ENCODE data around the gene GSK3A. TPM values are rescaled to one million over a fixed set of nuclear protein-coding genes. Genes with fewer than 3 reads are reported as not detected.

The GSK3A gene
- total and polyA plus RNA-seq, 7 experiments from 2014 or later, result 11.4 to 52.0 (median 30.6) TPM

- H3K9me3 ChIP-seq (ENCODE audit: control insufficient read depth in 2 of 3, low read length in 3 of 3), result no peaks in the 10 kb centered on the region
- ChIA-PET CTCF (no interaction called here), POLR2A (interaction anchor here (0.7 to 1.4 kb wide), 2 partner anchors 9 to 59 kb away, joined by 3 to 5 read pairs; no protein-coding TSS in a partner anchor)
- H3K36me3 Mint-ChIP-seq, result peaks cover 0 to 45% (median 22%) of the 10 kb centered on the region in 5 donors
- H3K27ac ChIP-seq (ENCODE audit: low read depth, low read length), result no peak overlapping the region
- no peak overlapping the region for H3K27ac Mint-ChIP-seq
- H3K27me3 ChIP-seq (ENCODE audit: control insufficient read depth in 2 of 2, insufficient read depth in 2 of 2, low read length in 2 of 2), result no peaks in the 10 kb centered on the region
- no peak for ATAC-seq
- intact Hi-C loops (cut with micrococcal nuclease), result no loop called here
- H3K36me3 ChIP-seq (ENCODE audit: control insufficient read depth in 2 of 3, insufficient read depth in 3 of 3, low read length in 3 of 3), result peaks cover 0 to 10% (median 4%) of the 10 kb centered on the region in 3 experiments
- no peak overlapping the region for H3K4me3 ChIP-seq (ENCODE audit: low read length)
- no peak for DNase-seq
- H3K4me1 Mint-ChIP-seq, result peaks cover 52 to 80% (median 69%) of the 10 kb centered on the region in 7 donors
- peaks cover 30 to 34% of the 10 kb centered on the region in 2 donors for H3K4me1 ChIP-seq (ENCODE audit: control insufficient read depth in 2 of 2, insufficient read depth in 2 of 2, low read length in 2 of 2)
- peaks cover 0 to 9% (median 2%) of the 10 kb centered on the region in 11 donors for H3K9me3 Mint-ChIP-seq
- H3K4me3 Mint-ChIP-seq, result no peak overlapping the region
- peaks cover 0 to 2% (median 0%) of the 10 kb centered on the region in 5 donors for H3K27me3 Mint-ChIP-seq
Measured at GRCh38 chr19:42193294-42193693, 49.1 kb downstream of the GSK3A start.

GRCh38 chr19:42191855-42192254, 50.5 kb downstream of the GSK3A start:
- H3K36me3 ChIP-seq (ENCODE audit: control insufficient read depth in 2 of 3, insufficient read depth in 3 of 3, low read length in 3 of 3), result peaks cover 0 to 9% (median 0%) of the 10 kb centered on the region in 3 experiments
- H3K9me3 ChIP-seq (ENCODE audit: control insufficient read depth in 2 of 3, low read length in 3 of 3), result no peaks in the 10 kb centered on the region
- H3K36me3 Mint-ChIP-seq, result peaks cover 0 to 35% (median 18%) of the 10 kb centered on the region in 5 donors
- H3K4me1 ChIP-seq (ENCODE audit: control insufficient read depth in 2 of 2, insufficient read depth in 2 of 2, low read length in 2 of 2), result peaks cover 17 to 22% of the 10 kb centered on the region in 2 donors
- CTCF ChIA-PET, result interaction anchor here (0.5 to 0.9 kb wide), 3 partner anchors 16 to 1391 kb away, joined by 3 read pairs; no protein-coding TSS in a partner anchor
- H3K27me3 Mint-ChIP-seq, result peaks cover 0 to 2% (median 0%) of the 10 kb centered on the region in 5 donors
- DNase-seq, result no peak
- intact Hi-C loops (cut with micrococcal nuclease), result loop anchor here in 1 of 2 donors (1.0 kb wide), 1 partner anchor 7 kb away; no protein-coding TSS in a partner anchor
- POLR2A ChIA-PET, result interaction anchor here (1.1 to 1.4 kb wide), 2 partner anchors 8 to 10 kb away, joined by 4 to 5 read pairs; no protein-coding TSS in a partner anchor
- H3K27ac Mint-ChIP-seq, result peak overlapping the region in 5 of 9 donors; percentile 0 to 16 (median 9)
- ATAC-seq, result peak; percentile 65
- peaks cover 45 to 67% (median 63%) of the 10 kb centered on the region in 7 donors for H3K4me1 Mint-ChIP-seq
- H3K4me3 Mint-ChIP-seq, result peak overlapping the region in 2 of 10 donors; percentile 2 to 33
- peaks cover 0 to 9% (median 2%) of the 10 kb centered on the region in 11 donors for H3K9me3 Mint-ChIP-seq
- H3K27ac ChIP-seq (ENCODE audit: low read depth, low read length), result no peak overlapping the region
- H3K27me3 ChIP-seq (ENCODE audit: control insufficient read depth in 2 of 2, insufficient read depth in 2 of 2, low read length in 2 of 2), result no peaks in the 10 kb centered on the region
- no peak overlapping the region for H3K4me3 ChIP-seq (ENCODE audit: low read length)

- Mint-ChIP-seq H3K4me1 (peaks cover 41 to 67% (median 62%) of the 10 kb centered on the region in 7 donors), H3K9me3 (peaks cover 0 to 9% (median 2%) of the 10 kb centered on the region in 11 donors), H3K27ac (peak overlapping the region in 3 of 9 donors; percentile 16 to 41 (median 19)), H3K36me3 (peaks cover 0 to 30% (median 18%) of the 10 kb centered on the region in 5 donors), H3K4me3 (peak overlapping the region in 3 of 10 donors; percentile 15 to 35 (median 21)), H3K27me3 (peaks cover 0 to 2% (median 0%) of the 10 kb centered on the region in 5 donors)
- no peaks in the 10 kb centered on the region for H3K9me3 ChIP-seq (ENCODE audit: control insufficient read depth in 2 of 3, low read length in 3 of 3)
- no peak for DNase-seq
- no peak for ATAC-seq
- ChIA-PET POLR2A (interaction anchor here (1.1 kb wide), 1 partner anchor 9 kb away, joined by 4 read pairs; no protein-coding TSS in a partner anchor), CTCF (interaction anchor here (0.5 to 0.7 kb wide), 2 partner anchors 17 to 1391 kb away, joined by 3 read pairs; no protein-coding TSS in a partner anchor)
- no peak overlapping the region for H3K27ac ChIP-seq (ENCODE audit: low read depth, low read length)
- peaks cover 11 to 20% of the 10 kb centered on the region in 2 donors for H3K4me1 ChIP-seq (ENCODE audit: control insufficient read depth in 2 of 2, insufficient read depth in 2 of 2, low read length in 2 of 2)
- H3K4me3 ChIP-seq (ENCODE audit: low read length), result no peak overlapping the region
- intact Hi-C loops (cut with micrococcal nuclease), result loop anchor here in 1 of 2 donors (1.0 kb wide), 1 partner anchor 8 kb away; no protein-coding TSS in a partner anchor
- no peaks in the 10 kb centered on the region for H3K27me3 ChIP-seq (ENCODE audit: control insufficient read depth in 2 of 2, insufficient read depth in 2 of 2, low read length in 2 of 2)
- peaks cover 0 to 4% (median 0%) of the 10 kb centered on the region in 3 experiments for H3K36me3 ChIP-seq (ENCODE audit: control insufficient read depth in 2 of 3, insufficient read depth in 3 of 3, low read length in 3 of 3)
Measured at GRCh38 chr19:42191330-42191729, 51.1 kb downstream of the GSK3A start.

GRCh38 chr19:42189133-42189532, 53.3 kb downstream of the GSK3A start:
- Mint-ChIP-seq H3K36me3 (peaks cover 0 to 24% (median 12%) of the 10 kb centered on the region in 5 donors), H3K4me1 (peaks cover 46 to 75% (median 68%) of the 10 kb centered on the region in 7 donors), H3K4me3 (no peak overlapping the region), H3K27me3 (peaks cover 0 to 4% (median 0%) of the 10 kb centered on the region in 5 donors), H3K27ac (peak overlapping the region in 2 of 9 donors; percentile 9 to 33), H3K9me3 (peaks cover 0 to 9% (median 2%) of the 10 kb centered on the region in 11 donors)
- Histone ChIP-seq H3K36me3 (ENCODE audit: control insufficient read depth in 2 of 3, insufficient read depth in 3 of 3, low read length in 3 of 3) (no peaks in the 10 kb centered on the region), H3K27me3 (ENCODE audit: control insufficient read depth in 2 of 2, insufficient read depth in 2 of 2, low read length in 2 of 2) (no peaks in the 10 kb centered on the region), H3K4me3 (ENCODE audit: low read length) (no peak overlapping the region), H3K27ac (ENCODE audit: low read depth, low read length) (no peak overlapping the region), H3K9me3 (ENCODE audit: control insufficient read depth in 2 of 3, low read length in 3 of 3) (no peaks in the 10 kb centered on the region), H3K4me1 (ENCODE audit: control insufficient read depth in 2 of 2, insufficient read depth in 2 of 2, low read length in 2 of 2) (peaks cover 26 to 37% of the 10 kb centered on the region in 2 donors)
- no peak for ATAC-seq
- intact Hi-C loops (cut with micrococcal nuclease), result no loop called here
- DNase-seq, result no peak
- ChIA-PET CTCF (interaction anchor here (0.6 to 1.3 kb wide), 5 partner anchors 10 to 98 kb away, joined by 3 to 4 read pairs (median 3); no protein-coding TSS in a partner anchor), POLR2A (interaction anchor here (0.6 to 1.7 kb wide), 3 partner anchors 10 to 74 kb away, joined by 3 to 5 read pairs (median 3); no protein-coding TSS in a partner anchor)

- POLR2A ChIA-PET, result interaction anchor here (0.6 to 1.7 kb wide), 3 partner anchors 10 to 73 kb away, joined by 3 to 5 read pairs (median 3); no protein-coding TSS in a partner anchor
- Mint-ChIP-seq H3K36me3 (peaks cover 0 to 20% (median 7%) of the 10 kb centered on the region in 5 donors), H3K27ac (peak overlapping the region in 1 of 9 donors; percentile 18), H3K4me1 (peaks cover 46 to 72% (median 67%) of the 10 kb centered on the region in 7 donors), H3K27me3 (peaks cover 0 to 4% (median 0%) of the 10 kb centered on the region in 5 donors), H3K9me3 (peaks cover 0 to 6% (median under 1%) of the 10 kb centered on the region in 11 donors), H3K4me3 (peak overlapping the region in 1 of 10 donors; percentile 16)
- Histone ChIP-seq H3K27me3 (ENCODE audit: control insufficient read depth in 2 of 2, insufficient read depth in 2 of 2, low read length in 2 of 2) (no peaks in the 10 kb centered on the region), H3K4me3 (ENCODE audit: low read length) (no peak overlapping the region), H3K27ac (ENCODE audit: low read depth, low read length) (no peak overlapping the region), H3K4me1 (ENCODE audit: control insufficient read depth in 2 of 2, insufficient read depth in 2 of 2, low read length in 2 of 2) (peaks cover 31 to 42% of the 10 kb centered on the region in 2 donors), H3K36me3 (ENCODE audit: control insufficient read depth in 2 of 3, insufficient read depth in 3 of 3, low read length in 3 of 3) (no peaks in the 10 kb centered on the region), H3K9me3 (ENCODE audit: control insufficient read depth in 2 of 3, low read length in 3 of 3) (no peaks in the 10 kb centered on the region)
- CTCF ChIA-PET, result interaction anchor here (0.6 to 1.3 kb wide), 4 partner anchors 10 to 97 kb away, joined by 3 to 4 read pairs (median 3); no protein-coding TSS in a partner anchor
- DNase-seq (no peak), ATAC-seq (no peak)
- intact Hi-C loops (cut with micrococcal nuclease), result no loop called here
Measured at GRCh38 chr19:42188665-42189064, 53.7 kb downstream of the GSK3A start.

- H3K27ac Mint-ChIP-seq, result peak overlapping the region; percentile 0 to 74 (median 26)
- peaks cover 0 to 1% (median 0%) of the 10 kb centered on the region in 11 donors for H3K9me3 Mint-ChIP-seq
- Histone ChIP-seq H3K4me3 (ENCODE audit: low read length) (no peak overlapping the region), H3K27ac (ENCODE audit: low read depth, low read length) (no peak overlapping the region), H3K4me1 (ENCODE audit: control insufficient read depth in 2 of 2, insufficient read depth in 2 of 2, low read length in 2 of 2) (peaks cover 25 to 29% of the 10 kb centered on the region in 2 donors), H3K36me3 (ENCODE audit: control insufficient read depth in 2 of 3, insufficient read depth in 3 of 3, low read length in 3 of 3) (no peaks in the 10 kb centered on the region), H3K9me3 (ENCODE audit: control insufficient read depth in 2 of 3, low read length in 3 of 3) (no peaks in the 10 kb centered on the region), H3K27me3 (ENCODE audit: control insufficient read depth in 2 of 2, insufficient read depth in 2 of 2, low read length in 2 of 2) (no peaks in the 10 kb centered on the region)
- ATAC-seq (peak; percentile 82), DNase-seq (peak in 2 of 9 donors; percentile 34 to 39)
- H3K27me3 Mint-ChIP-seq, result peaks cover 0 to 16% (median 0%) of the 10 kb centered on the region in 5 donors
- H3K4me1 Mint-ChIP-seq, result peaks cover 48 to 62% (median 55%) of the 10 kb centered on the region in 7 donors
- intact Hi-C loops (cut with micrococcal nuclease), result loop anchor here (1.0 to 2.0 kb wide), 3 partner anchors 8 to 58 kb away; partner anchors contain the start of gene GSK3A (in 1 of the 2)
- H3K4me3 Mint-ChIP-seq, result peak overlapping the region; percentile 3 to 79 (median 50)
- ChIA-PET POLR2A (interaction anchor here (0.6 to 2.1 kb wide), 2 partner anchors 13 to 72 kb away, joined by 3 to 9 read pairs; no protein-coding TSS in a partner anchor), CTCF (interaction anchor here (0.7 to 4.0 kb wide), 7 partner anchors 13 to 77 kb away, joined by 3 to 18 read pairs (median 5); partner anchors contain the start of gene POU2F2)
- peaks cover 0 to 5% (median 0%) of the 10 kb centered on the region in 5 donors for H3K36me3 Mint-ChIP-seq
Measured at GRCh38 chr19:42185277-42185676, 57.1 kb downstream of the GSK3A start.

All from naive thymus-derived CD4-positive, alpha-beta T cell (primary cell).